Measurements from ENCODE around the gene B3GNT4.
"Not testable (repeated sequence)": the region's sequence is repeated elsewhere in the genome, so short reads cannot be mapped to it uniquely, and the experiment has no call there.

The B3GNT4 gene

DNA sequence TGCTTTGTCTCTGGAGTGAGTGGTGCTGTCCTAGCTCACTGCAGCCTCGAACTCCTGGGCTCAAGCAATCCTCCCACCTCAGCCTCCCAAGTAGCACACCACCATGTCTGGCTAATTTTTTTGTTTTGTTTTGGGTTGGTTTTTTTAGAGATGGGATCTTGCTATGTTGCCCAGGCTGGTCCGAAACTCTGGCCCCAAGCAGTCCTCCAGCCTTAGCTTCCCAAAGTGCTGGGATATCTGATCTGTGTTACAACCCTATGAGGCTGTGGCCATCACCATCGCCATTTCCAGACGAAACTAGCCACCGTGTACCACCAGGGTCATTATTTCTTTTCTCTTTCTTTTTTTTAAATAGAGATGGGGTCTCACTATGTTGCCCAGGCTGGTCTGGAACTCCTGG lies 32.1 kb upstream of the B3GNT4 start:
- 92% methylated on average over 3 of the region's 5 CpGs for WGBS
- Histone ChIP-seq H3K4me1 (ENCODE audit: insufficient read depth, low read length) (0 out of 2 replicates have a peak, but pooled peaks cover 3% of the 10 kb centered on the region), H3K4me3 (ENCODE audit: low read length) (no peak overlapping the region), H3K9ac (ENCODE audit: low read depth, low read length) (no peak overlapping the region), H3K9me3 (ENCODE audit: insufficient read depth, low read depth, low read length) (no peaks in the 10 kb centered on the region), H3K27me3 (ENCODE audit: insufficient read depth, low read length) (no peaks in the 10 kb centered on the region), H3K27ac (ENCODE audit: low read depth, low read length) (no peak overlapping the region), H3K36me3 (ENCODE audit: insufficient read depth, low read length) (no peaks in the 10 kb centered on the region)

DNA sequence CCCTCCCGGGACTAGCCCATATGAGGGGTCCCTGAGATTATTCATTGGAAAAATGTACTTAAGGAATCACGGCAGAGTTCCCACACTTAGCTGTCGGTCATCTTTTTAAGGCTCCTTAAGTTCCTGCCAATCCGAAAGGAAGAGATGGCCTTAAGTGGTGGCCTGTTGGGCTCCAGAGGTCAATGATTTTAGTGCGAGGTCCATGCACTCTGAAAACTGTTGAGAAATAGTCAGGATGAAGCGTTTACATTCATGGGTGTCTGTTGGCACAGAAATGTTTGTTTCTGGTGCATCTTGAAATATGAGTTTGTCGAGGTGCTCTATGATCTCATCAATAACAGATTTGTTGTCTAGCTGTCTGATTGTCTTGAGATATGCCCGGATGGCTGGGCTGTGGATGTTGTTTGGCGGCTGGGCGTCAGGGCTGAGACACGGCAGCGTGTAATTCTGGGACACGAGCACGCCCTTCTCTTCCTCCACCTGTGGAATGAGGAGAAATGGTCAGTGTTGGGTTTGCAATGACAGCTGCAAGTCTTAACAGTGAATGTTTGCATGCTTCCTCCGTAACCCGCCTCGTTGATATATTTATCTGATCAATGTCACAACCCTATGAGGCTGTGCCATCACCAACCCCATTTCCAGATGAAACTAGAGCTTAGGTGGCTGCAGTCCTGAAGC lies 31.1 kb upstream of the B3GNT4 start:
- Histone ChIP-seq H3K27me3 (ENCODE audit: insufficient read depth, low read length) (no peaks in the 10 kb centered on the region), H3K9me3 (ENCODE audit: insufficient read depth, low read depth, low read length) (no peaks in the 10 kb centered on the region), H3K27ac (ENCODE audit: low read depth, low read length) (no peak overlapping the region), H3K36me3 (ENCODE audit: insufficient read depth, low read length) (no peaks in the 10 kb centered on the region), H3K4me1 (ENCODE audit: insufficient read depth, low read length) (no peaks in the 10 kb centered on the region), H3K4me3 (ENCODE audit: low read length) (no peak overlapping the region), H3K9ac (ENCODE audit: low read depth, low read length) (no peak overlapping the region)
- WGBS, result 88% methylated on average over 17 of the region's 17 CpGs

DNA sequence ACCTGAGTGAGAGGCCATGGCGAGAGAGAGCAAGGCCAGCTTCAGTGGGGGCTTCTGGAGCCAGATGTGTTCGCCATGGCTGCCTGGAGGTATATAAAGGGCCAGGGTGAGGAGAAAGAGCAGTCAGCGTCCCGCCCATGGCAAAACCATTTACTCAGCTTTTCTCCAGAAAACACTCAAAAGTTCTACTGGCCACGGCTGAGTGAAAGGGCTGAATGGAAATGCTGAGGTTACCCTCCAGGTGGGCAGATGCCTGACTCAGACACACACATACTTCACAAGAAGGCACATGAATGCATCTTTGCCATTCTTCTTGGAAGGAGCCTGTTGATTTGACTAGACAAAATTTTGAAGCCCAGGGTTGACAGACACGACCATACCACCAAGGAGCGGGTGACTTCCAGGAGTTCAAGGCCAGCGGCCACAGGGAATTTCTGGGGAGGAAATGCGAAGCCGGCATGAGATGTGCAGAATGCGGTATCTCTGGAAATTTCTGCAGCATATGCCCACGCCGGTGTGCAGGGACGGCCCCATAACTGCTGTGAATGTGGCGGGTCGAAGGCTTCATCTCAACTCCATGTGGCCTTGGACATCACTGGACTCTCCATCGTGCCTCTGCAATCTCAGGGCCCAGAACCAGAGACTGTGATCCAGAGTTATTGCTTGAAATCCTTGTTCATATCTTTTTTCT lies 29.2 kb upstream of the B3GNT4 start, which contains the start of gene IL31:
Gene IL31, minus strand, starts transcription at position 67 of the 691 bp plus-strand sequence. Its CDS starts 49 bp downstream, at position 18.
- Histone ChIP-seq H3K27ac (ENCODE audit: low read depth, low read length) (no peak within 1 kb of the TSS), H3K9ac (ENCODE audit: low read depth, low read length) (no peak within 1 kb of the TSS), H3K9me3 (ENCODE audit: insufficient read depth, low read depth, low read length) (no peaks in the 10 kb centered on the region), H3K4me3 (ENCODE audit: low read length) (no peak within 1 kb of the TSS), H3K36me3 (ENCODE audit: insufficient read depth, low read length) (no peaks in the 10 kb centered on the region), H3K27me3 (ENCODE audit: insufficient read depth, low read length) (no peaks in the 10 kb centered on the region), H3K4me1 (ENCODE audit: insufficient read depth, low read length) (no peaks in the 10 kb centered on the region)
- WGBS, result 93% methylated on average over 17 of the region's 17 CpGs

GRCh38 chr12:122176473-122176872 lies 27.0 kb upstream of the B3GNT4 start:
- not testable (repeated sequence) for H3K9me3 ChIP-seq (ENCODE audit: insufficient read depth, low read depth, low read length); H3K4me3 ChIP-seq (ENCODE audit: low read length); H3K9ac ChIP-seq (ENCODE audit: low read depth, low read length); H3K4me1 ChIP-seq (ENCODE audit: insufficient read depth, low read length); H3K27me3 ChIP-seq (ENCODE audit: insufficient read depth, low read length); H3K36me3 ChIP-seq (ENCODE audit: insufficient read depth, low read length); H3K27ac ChIP-seq (ENCODE audit: low read depth, low read length)
- 100% methylated on average over 3 of the region's 4 CpGs for WGBS

GRCh38 chr12:122182887-122183587 lies 20.5 kb upstream of the B3GNT4 start, which contains the start of gene LRRC43:
Gene LRRC43 (plus strand): TSS chr12:122183123. CDS start chr12:122183145, 22 bp downstream.
- Histone ChIP-seq H3K4me1 (ENCODE audit: insufficient read depth, low read length) (no peaks in the 10 kb centered on the region), H3K9me3 (ENCODE audit: insufficient read depth, low read depth, low read length) (no peaks in the 10 kb centered on the region), H3K27ac (ENCODE audit: low read depth, low read length) (no peak within 1 kb of the TSS), H3K4me3 (ENCODE audit: low read length) (peak within 1 kb of the TSS; percentile 52), H3K9ac (ENCODE audit: low read depth, low read length) (no peak within 1 kb of the TSS), H3K36me3 (ENCODE audit: insufficient read depth, low read length) (no peaks in the 10 kb centered on the region), H3K27me3 (ENCODE audit: insufficient read depth, low read length) (peaks cover 22% of the 10 kb centered on the region)
- WGBS, result 4% methylated on average over 63 of the region's 63 CpGs

GRCh38 chr12:122183588-122183940 lies 19.9 kb upstream of the B3GNT4 start:
- Histone ChIP-seq H3K36me3 (ENCODE audit: insufficient read depth, low read length) (no peaks in the 10 kb centered on the region), H3K9ac (ENCODE audit: low read depth, low read length) (no peak overlapping the region), H3K4me1 (ENCODE audit: insufficient read depth, low read length) (no peaks in the 10 kb centered on the region), H3K27ac (ENCODE audit: low read depth, low read length) (no peak overlapping the region), H3K27me3 (ENCODE audit: insufficient read depth, low read length) (peaks cover 22% of the 10 kb centered on the region), H3K4me3 (ENCODE audit: low read length) (peak overlapping the region; percentile 52), H3K9me3 (ENCODE audit: insufficient read depth, low read depth, low read length) (no peaks in the 10 kb centered on the region)
- WGBS, result 79% methylated on average over 10 of the region's 10 CpGs

DNA sequence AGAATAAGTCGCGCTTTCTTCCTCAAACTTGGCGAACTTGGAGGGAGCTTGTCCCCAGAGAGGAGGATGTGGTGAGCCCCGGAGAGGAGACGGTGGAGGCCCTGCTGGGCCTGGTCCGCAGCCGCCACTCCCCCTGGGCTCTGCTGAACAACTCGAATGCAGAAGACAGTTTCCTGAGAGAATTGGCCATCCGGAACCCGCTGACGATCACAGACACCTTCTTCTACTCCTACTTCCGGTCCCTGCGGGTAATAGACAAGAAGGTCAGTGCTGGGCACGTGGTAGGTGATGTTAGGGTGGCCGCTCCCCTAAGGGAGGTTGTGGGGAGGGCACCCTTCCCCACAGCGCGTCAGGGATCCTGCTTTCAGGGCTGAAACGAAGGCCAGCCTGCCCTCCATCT lies 19.0 kb upstream of the B3GNT4 start:
- no peaks in the 10 kb centered on the region for H3K9me3 ChIP-seq (ENCODE audit: insufficient read depth, low read depth, low read length)
- H3K36me3 ChIP-seq (ENCODE audit: insufficient read depth, low read length), result no peaks in the 10 kb centered on the region
- 83% methylated on average over 18 of the region's 18 CpGs for WGBS
- H3K27ac ChIP-seq (ENCODE audit: low read depth, low read length), result no peak overlapping the region
- H3K27me3 ChIP-seq (ENCODE audit: insufficient read depth, low read length), result peaks cover 22% of the 10 kb centered on the region
- H3K4me1 ChIP-seq (ENCODE audit: insufficient read depth, low read length), result no peaks in the 10 kb centered on the region
- H3K9ac ChIP-seq (ENCODE audit: low read depth, low read length), result no peak overlapping the region
- no peak overlapping the region for H3K4me3 ChIP-seq (ENCODE audit: low read length)

- Histone ChIP-seq H3K9me3 (ENCODE audit: insufficient read depth, low read depth, low read length) (no peaks in the 10 kb centered on the region), H3K27me3 (ENCODE audit: insufficient read depth, low read length) (peaks cover 22% of the 10 kb centered on the region), H3K27ac (ENCODE audit: low read depth, low read length) (no peak overlapping the region), H3K4me1 (ENCODE audit: insufficient read depth, low read length) (no peaks in the 10 kb centered on the region), H3K4me3 (ENCODE audit: low read length) (no peak overlapping the region), H3K36me3 (ENCODE audit: insufficient read depth, low read length) (no peaks in the 10 kb centered on the region), H3K9ac (ENCODE audit: low read depth, low read length) (no peak overlapping the region)
- WGBS, result 88% methylated on average over 7 of the region's 7 CpGs
Observed at GRCh38 chr12:122185079-122185478, 18.4 kb upstream of the B3GNT4 start.

DNA sequence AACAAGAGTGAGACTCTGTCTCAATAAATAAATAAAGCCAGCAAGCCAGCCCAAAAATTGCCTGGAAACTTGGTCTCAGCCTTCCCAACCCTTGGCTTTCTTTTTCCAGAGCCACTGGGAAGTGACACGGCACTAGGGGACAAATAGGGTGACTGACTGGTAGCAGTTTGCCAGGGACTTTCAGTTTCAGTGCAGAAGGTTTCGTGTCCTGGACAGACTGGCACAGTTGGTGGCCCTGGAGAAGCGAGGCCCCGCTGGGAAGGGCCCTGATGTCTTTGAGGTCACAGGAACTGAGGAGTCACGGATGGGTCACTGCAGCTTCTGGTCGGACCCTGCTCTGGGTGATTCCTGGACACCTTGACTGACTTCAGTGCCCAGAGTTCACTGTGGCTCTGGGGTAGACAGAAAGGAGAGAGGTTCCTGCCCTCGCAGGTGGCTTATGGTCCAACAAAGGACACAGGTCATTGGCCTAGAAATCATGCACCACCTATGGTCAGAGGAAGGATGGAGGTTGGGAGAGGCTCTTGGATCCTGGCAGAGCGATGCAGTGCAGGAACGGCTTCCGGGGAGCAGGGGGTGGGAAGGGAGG lies 17.9 kb upstream of the B3GNT4 start:
- no peak overlapping the region for H3K4me3 ChIP-seq (ENCODE audit: low read length)
- no peaks in the 10 kb centered on the region for H3K4me1 ChIP-seq (ENCODE audit: insufficient read depth, low read length)

DNA sequence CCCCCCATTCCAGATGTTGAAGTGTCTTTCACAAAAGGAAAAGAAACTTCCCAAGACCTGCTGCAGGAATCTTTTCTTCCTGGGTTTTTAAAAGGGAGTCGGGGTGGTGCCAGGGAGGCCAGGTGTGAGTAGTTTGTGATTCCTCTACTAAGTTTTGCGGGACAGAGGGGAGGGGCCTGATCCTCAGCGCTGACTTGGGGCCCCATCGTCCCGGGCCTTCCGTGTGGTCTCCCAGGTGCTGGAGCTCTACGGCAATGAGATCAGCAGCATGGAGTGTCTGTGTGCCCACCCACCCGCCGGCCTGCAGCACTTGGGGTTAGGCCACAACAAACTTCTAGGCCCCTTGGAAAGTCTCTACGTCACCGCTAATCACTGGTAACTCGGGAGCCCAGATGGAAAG lies 16.0 kb upstream of the B3GNT4 start:
- Histone ChIP-seq H3K4me1 (ENCODE audit: insufficient read depth, low read length) (no peaks in the 10 kb centered on the region), H3K9me3 (ENCODE audit: insufficient read depth, low read depth, low read length) (no peaks in the 10 kb centered on the region), H3K27ac (ENCODE audit: low read depth, low read length) (no peak overlapping the region), H3K4me3 (ENCODE audit: low read length) (no peak overlapping the region), H3K27me3 (ENCODE audit: insufficient read depth, low read length) (peaks cover 22% of the 10 kb centered on the region), H3K36me3 (ENCODE audit: insufficient read depth, low read length) (no peaks in the 10 kb centered on the region), H3K9ac (ENCODE audit: low read depth, low read length) (no peak overlapping the region)
- WGBS, result 89% methylated on average over 12 of the region's 12 CpGs

More for the DNA sequence above, 17.9 kb upstream of the B3GNT4 start:
- H3K9me3 ChIP-seq (ENCODE audit: insufficient read depth, low read depth, low read length), result no peaks in the 10 kb centered on the region
- 93% methylated on average over 10 of the region's 10 CpGs for WGBS
- peaks cover 22% of the 10 kb centered on the region for H3K27me3 ChIP-seq (ENCODE audit: insufficient read depth, low read length)
- no peak overlapping the region for H3K9ac ChIP-seq (ENCODE audit: low read depth, low read length)
- H3K27ac ChIP-seq (ENCODE audit: low read depth, low read length), result no peak overlapping the region
- H3K36me3 ChIP-seq (ENCODE audit: insufficient read depth, low read length), result no peaks in the 10 kb centered on the region

Data from HUES64 (cell line).